ENCODE results near the gene TRMT6.

DNA sequence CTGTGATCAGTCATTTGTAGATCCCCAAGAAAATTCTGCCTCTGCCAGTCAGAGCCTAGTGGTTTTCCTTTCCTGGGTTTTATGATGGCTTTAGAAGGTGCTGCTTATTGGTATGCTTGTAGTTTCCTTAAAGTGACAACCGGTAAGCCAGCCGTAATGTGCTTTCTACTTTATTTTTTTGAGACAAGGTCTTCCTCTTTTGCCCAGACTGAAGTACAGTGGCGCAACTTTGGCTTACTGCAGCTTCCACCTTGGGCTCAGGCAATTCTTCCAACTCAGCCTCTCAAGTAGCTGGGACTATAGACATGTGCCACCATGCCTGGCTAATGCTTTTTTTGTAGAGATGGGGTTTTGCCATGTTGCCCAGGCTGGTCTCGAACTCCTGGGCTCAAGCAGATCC is 23.6 kb upstream of the TRMT6 start:
- TF ChIP-seq, protein P1, sequence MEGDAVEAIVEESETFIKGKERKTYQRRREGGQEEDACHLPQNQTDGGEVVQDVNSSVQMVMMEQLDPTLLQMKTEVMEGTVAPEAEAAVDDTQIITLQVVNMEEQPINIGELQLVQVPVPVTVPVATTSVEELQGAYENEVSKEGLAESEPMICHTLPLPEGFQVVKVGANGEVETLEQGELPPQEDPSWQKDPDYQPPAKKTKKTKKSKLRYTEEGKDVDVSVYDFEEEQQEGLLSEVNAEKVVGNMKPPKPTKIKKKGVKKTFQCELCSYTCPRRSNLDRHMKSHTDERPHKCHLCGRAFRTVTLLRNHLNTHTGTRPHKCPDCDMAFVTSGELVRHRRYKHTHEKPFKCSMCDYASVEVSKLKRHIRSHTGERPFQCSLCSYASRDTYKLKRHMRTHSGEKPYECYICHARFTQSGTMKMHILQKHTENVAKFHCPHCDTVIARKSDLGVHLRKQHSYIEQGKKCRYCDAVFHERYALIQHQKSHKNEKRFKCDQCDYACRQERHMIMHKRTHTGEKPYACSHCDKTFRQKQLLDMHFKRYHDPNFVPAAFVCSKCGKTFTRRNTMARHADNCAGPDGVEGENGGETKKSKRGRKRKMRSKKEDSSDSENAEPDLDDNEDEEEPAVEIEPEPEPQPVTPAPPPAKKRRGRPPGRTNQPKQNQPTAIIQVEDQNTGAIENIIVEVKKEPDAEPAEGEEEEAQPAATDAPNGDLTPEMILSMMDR (conservative IDR thresholded peaks at IDR 0.05; ENCODE audit: low read length), result no peak
- TF ChIP-seq EZH2phosphoT487 (IDR thresholded peaks at IDR 0.05; ENCODE audit: borderline replicate concordance), result no peak
